GM12878 (cell line): Measurements from ENCODE around the gene MLIP. TPM values are rescaled to one million over a fixed set of nuclear protein-coding genes. Genes with fewer than 3 reads are reported as not detected.

Source experiments
- ATAC-seq: fragments of 200-7000 bp; cut with Tn5 transposase; 3 replicates; pipeline ENCODE4 v1.9.1; 2020; ENCODE audit warnings: mild to moderate bottlenecking, moderate library complexity
- BruUV-seq: library from RNA; stranded (reverse); fragments of 400-500 nt; replicated peaks from 2 replicates; lab custom pipeline; 2021; lab: Mats Ljungman, UMichigan
- CTCF ChIA-PET: fragments of 300-600 bp; sonication (Branson Sonifier 250); formaldehyde crosslinking; extraction: SDS; loops from one replicate; lab custom pipeline; 2021; ENCODE audit warnings: inconsistent platforms; lab: Yijun Ruan, JAX
- POLR2A ChIA-PET: fragments of 350-600 bp; formaldehyde crosslinking; extraction: SDS; loops from one replicate; lab custom pipeline; 2021; ENCODE audit warnings: inconsistent platforms; lab: Charles Lee
- RAD21 ChIA-PET: fragments of 300-600 bp; sonication (Branson Sonifier 250); formaldehyde crosslinking; loops from one replicate; lab custom pipeline; 2023; ENCODE audit warnings: antibody characterized with exemption; ENCODE audit not compliant: unreplicated experiment; lab: Charles Lee
- SMC1A ChIA-PET: fragments of 300-600 bp; sonication (Branson Sonifier 250); formaldehyde crosslinking; loops from one replicate; lab custom pipeline; 2023; ENCODE audit not compliant: unreplicated experiment, uncharacterized antibody; lab: Charles Lee
- DNase-seq: peaks from one replicate; pipeline ENCODE4 v3.0.0-alpha.2; 2011; ENCODE audit warnings: low read depth, low spot score
- FAIRE-seq: peaks from 3 replicates; lab custom pipeline; 2011; peaks lifted over from hg19 to GRCh38; lab: Jason Lieb, UNC
- H2AFZ ChIP-seq: 2 replicates; pipeline ENCODE4 v1.6.0; 2011; ENCODE audit warnings: low read depth, low read length, control low read depth; ENCODE audit not compliant: control insufficient read depth
- H3K27ac ChIP-seq: 2 replicates; pipeline ENCODE4 v1.5.1; 2011; ENCODE audit warnings: control low read depth; ENCODE audit not compliant: control insufficient read depth, insufficient read depth
- H3K27me3 ChIP-seq, 2 experiments: replicated peaks in 1 of 2; 2 replicates each; pipeline versions ENCODE4 v1.6.0 to v1.6.1; 2011; ENCODE audit warnings: low read length in 1 of 2; ENCODE audit not compliant: control insufficient read depth in 2 of 2, insufficient read depth in 2 of 2
- H3K36me3 ChIP-seq, 2 experiments: 2 replicates each; pipeline ENCODE4 v1.5.1; 2011; ENCODE audit warnings: low read length in 1 of 2; ENCODE audit not compliant: control insufficient read depth in 2 of 2, insufficient read depth in 2 of 2
- H3K4me1 ChIP-seq: 2 replicates; pipeline ENCODE4 v1.6.1; 2011; ENCODE audit warnings: mild to moderate bottlenecking, low read length, moderate library complexity, mixed read lengths; ENCODE audit not compliant: control insufficient read depth, insufficient read depth
- H3K4me2 ChIP-seq: 2 replicates; pipeline ENCODE4 v1.6.0; 2011; ENCODE audit warnings: control low read depth; ENCODE audit not compliant: control insufficient read depth, insufficient read depth
- H3K4me3 ChIP-seq: fragments of 200-600 bp; sonication (generic); 2 replicates; pipeline ENCODE4 v1.5.1; 2016
- H3K79me2 ChIP-seq: 2 replicates; pipeline ENCODE4 v1.6.0; 2011; ENCODE audit warnings: low read length; ENCODE audit not compliant: control insufficient read depth, insufficient read depth
- H3K9ac ChIP-seq: 2 replicates; pipeline ENCODE4 v1.8.0; 2011; ENCODE audit warnings: low read length, control low read depth, mixed read lengths; ENCODE audit not compliant: control insufficient read depth, insufficient read depth
- H3K9me3 ChIP-seq: replicated peaks from 3 replicates; pipeline ENCODE4 v1.5.1; 2011; ENCODE audit warnings: mild to moderate bottlenecking, low read length; ENCODE audit not compliant: control insufficient read depth, insufficient read depth
- H4K20me1 ChIP-seq: 2 replicates; pipeline ENCODE4 v1.6.0; 2011; ENCODE audit not compliant: control insufficient read depth, insufficient read depth
- BCL11A ChIP-seq: IDR thresholded peaks from 2 replicates; pipeline ENCODE4 v1.6.1; 2011; ENCODE audit warnings: low read depth, low read length
- BHLHE40 ChIP-seq, 2 experiments: fragments of 450-650 bp in 1 of 2; IDR thresholded peaks; 2 replicates each; pipeline ENCODE4 v1.6.1; 2011 to 2017; ENCODE audit warnings: low read depth in 2 of 2, borderline replicate concordance in 1 of 2, improper control_type of control experiment in 1 of 2, low read length in 1 of 2, mild to moderate bottlenecking in 1 of 2
- CBX3 ChIP-seq: fragments of 200-600 bp; sonication (generic); IDR thresholded peaks from 2 replicates; pipeline ENCODE4 v1.6.1; 2016; ENCODE audit warnings: low read depth, borderline replicate concordance
- CBX5 ChIP-seq: sonication (generic); IDR thresholded peaks from 2 replicates; pipeline ENCODE4 v1.6.1; 2016; ENCODE audit warnings: low read depth, moderate library complexity, mild to moderate bottlenecking, inconsistent platforms
- EED ChIP-seq: sonication (generic); IDR thresholded peaks from 2 replicates; pipeline ENCODE4 v1.6.1; 2016; ENCODE audit warnings: antibody characterized with exemption, low read depth
- GABPA ChIP-seq: IDR thresholded peaks from 2 replicates; pipeline ENCODE4 v1.6.1; 2014; ENCODE audit warnings: antibody characterized with exemption, low read depth, mild to moderate bottlenecking, inconsistent platforms
- MEF2B ChIP-seq: fragments of 450-650 bp; IDR thresholded peaks from 2 replicates; pipeline ENCODE4 v1.6.1; 2018; ENCODE audit warnings: mild to moderate bottlenecking, moderate library complexity; ENCODE audit not compliant: partially characterized antibody, poor library complexity, severe bottlenecking
- PML ChIP-seq: IDR thresholded peaks from 2 replicates; pipeline ENCODE4 v1.6.1; 2012; ENCODE audit warnings: low read length, inconsistent platforms
- RAD21 ChIP-seq: IDR thresholded peaks from 2 replicates; pipeline ENCODE4 v1.6.1; 2011; ENCODE audit warnings: mild to moderate bottlenecking, low read depth, low read length, moderate library complexity; ENCODE audit not compliant: insufficient read depth
- SPI1 ChIP-seq: IDR thresholded peaks from 2 replicates; pipeline ENCODE4 v1.6.1; 2011; ENCODE audit warnings: low read depth, mild to moderate bottlenecking, low read length, moderate library complexity, borderline replicate concordance; ENCODE audit not compliant: insufficient read depth
- TAF1 ChIP-seq: IDR thresholded peaks from 2 replicates; pipeline ENCODE4 v1.6.1; 2011; ENCODE audit warnings: mild to moderate bottlenecking, low read depth, low read length, borderline replicate concordance
- TBL1XR1 ChIP-seq: IDR thresholded peaks from 2 replicates; pipeline ENCODE4 v1.6.1; 2012; ENCODE audit warnings: low read depth, low read length, improper control_type of control experiment
- TCF7 ChIP-seq: IDR thresholded peaks from 2 replicates; pipeline ENCODE4 v1.6.1; 2014; ENCODE audit warnings: antibody characterized with exemption, borderline replicate concordance
- ZNF207 ChIP-seq: fragments of 450-650 bp; IDR thresholded peaks from 2 replicates; pipeline ENCODE4 v1.6.1; 2014; ENCODE audit warnings: antibody characterized with exemption, mild to moderate bottlenecking, borderline replicate concordance
- ZNF274 ChIP-seq: IDR thresholded peaks from one replicate; pipeline ENCODE4 v1.8.0; 2011; ENCODE audit not compliant: insufficient read length, insufficient read depth
- ZZZ3 ChIP-seq: IDR thresholded peaks from 2 replicates; pipeline ENCODE4 v1.6.1; 2011; ENCODE audit warnings: low read depth; ENCODE audit not compliant: control insufficient read depth, insufficient read length
- WGBS: methylation state at CpG from one replicate; pipeline ENCODE4 v1.1.6; 2016; ENCODE audit warnings: low lambda C conversion rate; ENCODE audit not compliant: insufficient replicate concordance, insufficient coverage; ENCODE audit errors: missing lambda C conversion rate; 5-methylcytosine and 5-hydroxymethylcytosine counted together
- in situ Hi-C: fragments of 300-500 bp; cut with MboI; formaldehyde crosslinking; loops from 9 replicates; pipeline ENCODE4 v1.14.3; 2018; ENCODE audit warnings: mixed read lengths
- intact Hi-C: fragments of 100-400 bp; cut with micrococcal nuclease; formaldehyde crosslinking; loops from one replicate; pipeline ENCODE4 v1.14.2; 2022; ENCODE audit not compliant: unreplicated experiment
- polyA plus RNA-seq, 11 experiments: library from polyadenylated mRNA; depleted of rRNA in 4 of 11; unstranded in 6 of 11; stranded (reverse) in 5 of 11; fragments of >200 nt; fragmentation: Nextera tagmentation in 4 of 11; fragmentation: Illumina TruSeq in 1 of 11; extraction: Ambion mirVana in 4 of 11; extraction: Trizol in 1 of 11; gene quantifications; 1 replicate in 1 of 11; 2 replicates in 10 of 11; pipeline versions ENCODE4 v1.2.1 to v1.2.3, GENCODE V29; 2011 to 2016; ENCODE audit warnings: inconsistent platforms in 2 of 11, missing spikeins in 2 of 11, low read depth in 1 of 11
- total RNA-seq, 4 experiments: library from RNA; depleted of rRNA in 3 of 4; stranded (reverse); fragments of >200 nt in 3 of 4; fragmentation: Illumina TruSeq in 1 of 4; extraction: Trizol in 1 of 4; gene quantifications; 2 replicates each; pipeline versions ENCODE4 v1.2.1 to v1.2.3, GENCODE V29; 2013 to 2021
- TF ChIP-seq, protein P1 (sequence below): IDR thresholded peaks from 2 replicates; pipeline ENCODE4 v1.6.1; 2012; ENCODE audit warnings: improper control_type of control experiment, low read depth, low read length; ENCODE audit not compliant: insufficient replicate concordance
- TF ChIP-seq, protein P2 (sequence below): fragments of 450-650 bp; IDR thresholded peaks from 2 replicates; pipeline ENCODE4 v1.6.1; 2017; ENCODE audit warnings: low read depth, mild to moderate bottlenecking, moderate library complexity

The MLIP gene
- total and polyA plus RNA-seq, 10 of the 15 experiments (the other 5 are each of a cell fraction or from before 2014, with no cell fraction given): not detected

DNA sequence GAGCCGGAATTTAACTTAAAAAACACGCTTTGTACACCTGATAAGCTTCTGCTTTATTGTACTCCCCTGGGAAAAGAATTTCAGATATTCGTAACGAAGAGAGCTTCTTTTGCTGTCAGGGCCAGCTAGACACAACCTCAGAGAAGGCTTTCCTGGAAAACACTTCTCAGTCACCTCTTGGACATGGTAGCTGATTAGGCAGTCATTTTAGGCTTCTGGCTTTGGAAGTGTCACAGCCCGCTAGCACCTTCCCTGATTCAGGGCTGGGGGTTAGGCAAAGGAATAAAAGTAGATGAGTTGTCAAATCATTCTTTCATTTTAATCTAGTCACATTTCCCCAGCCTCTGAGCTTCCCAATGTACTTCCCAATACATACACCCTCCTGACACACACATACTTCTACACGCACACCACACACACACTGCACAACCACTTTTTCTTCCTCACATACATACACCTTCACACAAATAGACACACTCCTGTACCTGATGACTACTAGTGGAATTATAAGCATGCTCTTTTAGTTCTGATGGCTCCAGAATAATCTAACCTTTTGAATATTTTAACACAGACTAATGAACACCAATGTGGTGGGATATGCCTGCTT lies 162.1 kb downstream of the MLIP start:
- Histone ChIP-seq H3K27me3 (no peaks in the 10 kb centered on the region), H3K4me3 (no peak overlapping the region), H3K9ac (no peak overlapping the region), H3K9me3 (no peaks in the 10 kb centered on the region), H3K27ac (no peak overlapping the region), H3K79me2 (no peaks in the 10 kb centered on the region), H3K4me2 (no peak overlapping the region), H2AFZ (no peak overlapping the region), H4K20me1 (no peaks in the 10 kb centered on the region), H3K36me3 (no peaks in the 10 kb centered on the region), H3K4me1 (no peaks in the 10 kb centered on the region)
- intact Hi-C loops: no loop called here
- ChIA-PET CTCF (interaction anchor here (1.1 to 2.1 kb wide), 5 partner anchors 9 to 287 kb away, joined by 3 to 8 read pairs (median 4); no protein-coding TSS in a partner anchor), POLR2A (no interaction called here), SMC1A (interaction anchor here (0.7 to 2.5 kb wide), 6 partner anchors 11 to 33 kb away, joined by 3 to 7 read pairs (median 4); no protein-coding TSS in a partner anchor), RAD21 (no interaction called here)
- DNase-seq (no peak), ATAC-seq (no peak), FAIRE-seq (no peak)
- no TSS peak for BruUV-seq
- in situ Hi-C loops: no loop called here
- WGBS: 52% methylated on average over 6 of the region's 6 CpGs
- TF ChIP-seq BCL11A: no peak
- TF ChIP-seq, protein P1, sequence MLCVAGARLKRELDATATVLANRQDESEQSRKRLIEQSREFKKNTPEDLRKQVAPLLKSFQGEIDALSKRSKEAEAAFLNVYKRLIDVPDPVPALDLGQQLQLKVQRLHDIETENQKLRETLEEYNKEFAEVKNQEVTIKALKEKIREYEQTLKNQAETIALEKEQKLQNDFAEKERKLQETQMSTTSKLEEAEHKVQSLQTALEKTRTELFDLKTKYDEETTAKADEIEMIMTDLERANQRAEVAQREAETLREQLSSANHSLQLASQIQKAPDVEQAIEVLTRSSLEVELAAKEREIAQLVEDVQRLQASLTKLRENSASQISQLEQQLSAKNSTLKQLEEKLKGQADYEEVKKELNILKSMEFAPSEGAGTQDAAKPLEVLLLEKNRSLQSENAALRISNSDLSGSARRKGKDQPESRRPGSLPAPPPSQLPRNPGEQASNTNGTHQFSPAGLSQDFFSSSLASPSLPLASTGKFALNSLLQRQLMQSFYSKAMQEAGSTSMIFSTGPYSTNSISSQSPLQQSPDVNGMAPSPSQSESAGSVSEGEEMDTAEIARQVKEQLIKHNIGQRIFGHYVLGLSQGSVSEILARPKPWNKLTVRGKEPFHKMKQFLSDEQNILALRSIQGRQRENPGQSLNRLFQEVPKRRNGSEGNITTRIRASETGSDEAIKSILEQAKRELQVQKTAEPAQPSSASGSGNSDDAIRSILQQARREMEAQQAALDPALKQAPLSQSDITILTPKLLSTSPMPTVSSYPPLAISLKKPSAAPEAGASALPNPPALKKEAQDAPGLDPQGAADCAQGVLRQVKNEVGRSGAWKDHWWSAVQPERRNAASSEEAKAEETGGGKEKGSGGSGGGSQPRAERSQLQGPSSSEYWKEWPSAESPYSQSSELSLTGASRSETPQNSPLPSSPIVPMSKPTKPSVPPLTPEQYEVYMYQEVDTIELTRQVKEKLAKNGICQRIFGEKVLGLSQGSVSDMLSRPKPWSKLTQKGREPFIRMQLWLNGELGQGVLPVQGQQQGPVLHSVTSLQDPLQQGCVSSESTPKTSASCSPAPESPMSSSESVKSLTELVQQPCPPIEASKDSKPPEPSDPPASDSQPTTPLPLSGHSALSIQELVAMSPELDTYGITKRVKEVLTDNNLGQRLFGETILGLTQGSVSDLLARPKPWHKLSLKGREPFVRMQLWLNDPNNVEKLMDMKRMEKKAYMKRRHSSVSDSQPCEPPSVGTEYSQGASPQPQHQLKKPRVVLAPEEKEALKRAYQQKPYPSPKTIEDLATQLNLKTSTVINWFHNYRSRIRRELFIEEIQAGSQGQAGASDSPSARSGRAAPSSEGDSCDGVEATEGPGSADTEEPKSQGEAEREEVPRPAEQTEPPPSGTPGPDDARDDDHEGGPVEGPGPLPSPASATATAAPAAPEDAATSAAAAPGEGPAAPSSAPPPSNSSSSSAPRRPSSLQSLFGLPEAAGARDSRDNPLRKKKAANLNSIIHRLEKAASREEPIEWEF: no peak
- TF ChIP-seq, protein P2, sequence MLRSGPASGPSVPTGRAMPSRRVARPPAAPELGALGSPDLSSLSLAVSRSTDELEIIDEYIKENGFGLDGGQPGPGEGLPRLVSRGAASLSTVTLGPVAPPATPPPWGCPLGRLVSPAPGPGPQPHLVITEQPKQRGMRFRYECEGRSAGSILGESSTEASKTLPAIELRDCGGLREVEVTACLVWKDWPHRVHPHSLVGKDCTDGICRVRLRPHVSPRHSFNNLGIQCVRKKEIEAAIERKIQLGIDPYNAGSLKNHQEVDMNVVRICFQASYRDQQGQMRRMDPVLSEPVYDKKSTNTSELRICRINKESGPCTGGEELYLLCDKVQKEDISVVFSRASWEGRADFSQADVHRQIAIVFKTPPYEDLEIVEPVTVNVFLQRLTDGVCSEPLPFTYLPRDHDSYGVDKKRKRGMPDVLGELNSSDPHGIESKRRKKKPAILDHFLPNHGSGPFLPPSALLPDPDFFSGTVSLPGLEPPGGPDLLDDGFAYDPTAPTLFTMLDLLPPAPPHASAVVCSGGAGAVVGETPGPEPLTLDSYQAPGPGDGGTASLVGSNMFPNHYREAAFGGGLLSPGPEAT: no peak
- no peak for TF ChIP-seq CBX3
- no peak for TF ChIP-seq BHLHE40 (IDR thresholded peaks at IDR 0.05; ENCODE audit: borderline replicate concordance in 1 of 2, low read depth in 2 of 2, low read length in 1 of 2)
- no peak for TF ChIP-seq TBL1XR1
- no peak for TF ChIP-seq PML
- TF ChIP-seq CBX5: no peak
- TF ChIP-seq MEF2B: no peak
- no peak for TF ChIP-seq EED
- no peak for TF ChIP-seq SPI1
- TF ChIP-seq GABPA: no peak
- no peak for TF ChIP-seq TCF7
- TF ChIP-seq ZNF207: no peak
- no peak for TF ChIP-seq ZZZ3
- no peak for TF ChIP-seq RAD21
- no peak for TF ChIP-seq ZNF274
- no peak for TF ChIP-seq TAF1
